B cell (primary cell): ENCODE measurements around the gene WWP2. TPM values are rescaled to one million over a fixed set of nuclear protein-coding genes. Genes with fewer than 3 reads are reported as not detected.

Experiments used
- ATAC-seq: fragments of 200-7000 bp; cut with Tn5 transposase; one replicate; pipeline ENCODE4 v1.10.0; 2021; ENCODE audit warnings: low read depth, mild to moderate bottlenecking, moderate number of reproducible peaks, moderate library complexity
- CTCF ChIA-PET: fragments of 350-600 bp; sonication (Branson Sonifier 250); formaldehyde crosslinking; loops from one replicate; lab custom pipeline; 2021; ENCODE audit warnings: antibody characterized with exemption, inconsistent platforms; lab: Charles Lee
- POLR2A ChIA-PET: fragments of 350-600 bp; sonication (Branson Sonifier 250); formaldehyde crosslinking; loops from one replicate; lab custom pipeline; 2021; ENCODE audit warnings: antibody characterized with exemption; lab: Charles Lee
- DNase-seq: peaks from one replicate; pipeline ENCODE4 v3.0.0; 2013
- H2AFZ ChIP-seq: 2 replicates; pipeline ENCODE4 v1.6.1; 2012; ENCODE audit warnings: mild to moderate bottlenecking, low read depth, low read length; ENCODE audit not compliant: insufficient read depth, poor library complexity, severe bottlenecking
- H3K27ac ChIP-seq, 2 donors: 1 replicate in 1 of 2; 2 replicates in 1 of 2; pipeline ENCODE4 v1.5.1; 2012 to 2013; ENCODE audit warnings: low read length in 2 of 2, mild to moderate bottlenecking in 2 of 2, moderate library complexity in 1 of 2
- H3K27me3 ChIP-seq, 4 experiments: fragments of 200-600 bp in 1 of 4; sonication (generic) in 1 of 4; replicated peaks in 1 of 4; 1 replicate in 2 of 4; 2 replicates in 2 of 4; pipeline versions ENCODE4 v1.6.1 to v1.7.0; 2013 to 2016; ENCODE audit warnings: low read length in 3 of 4, mild to moderate bottlenecking in 2 of 4, mixed read lengths in 1 of 4, moderate library complexity in 1 of 4; ENCODE audit not compliant: insufficient read depth in 4 of 4, control insufficient read depth in 3 of 4; ENCODE audit errors: control extremely low read depth in 1 of 4
- H3K36me3 ChIP-seq, 2 experiments: replicated peaks in 1 of 2; 1 replicate in 1 of 2; 2 replicates in 1 of 2; pipeline versions ENCODE4 v1.6.1 to v1.7.1; 2013; ENCODE audit warnings: low read length in 1 of 2; ENCODE audit not compliant: insufficient read depth in 2 of 2, control insufficient read depth in 1 of 2; ENCODE audit errors: control extremely low read depth in 1 of 2, extremely low read depth in 1 of 2
- H3K4me1 ChIP-seq, 2 donors: fragments of 200-600 bp in 1 of 2; sonication (generic) in 1 of 2; 1 replicate in 1 of 2; 2 replicates in 1 of 2; pipeline versions ENCODE4 v1.5.1 to v1.6.1; 2013 to 2017; ENCODE audit warnings: low read length in 2 of 2; ENCODE audit not compliant: control insufficient read depth in 2 of 2, insufficient read depth in 2 of 2
- H3K4me2 ChIP-seq: replicated peaks from 2 replicates; pipeline ENCODE3; 2012; ENCODE audit warnings: mild to moderate bottlenecking, low read depth, low read length; ENCODE audit not compliant: poor library complexity, severe bottlenecking
- H3K4me3 ChIP-seq, 5 experiments: fragments of 200-600 bp in 1 of 5; sonication (generic) in 1 of 5; 1 replicate in 3 of 5; 2 replicates in 2 of 5; pipeline versions ENCODE4 v1.5.1 to v1.7.0; 2011 to 2016; ENCODE audit warnings: low read length in 4 of 5, mild to moderate bottlenecking in 4 of 5, low read depth in 2 of 5, control low read depth in 1 of 5, moderate library complexity in 1 of 5; ENCODE audit not compliant: insufficient read depth in 1 of 5; ENCODE audit errors: control extremely low read depth in 1 of 5, extremely low read depth in 1 of 5
- H3K79me2 ChIP-seq: fragments of 200-600 bp; sonication (generic); one replicate; pipeline ENCODE4 v1.6.0; 2016; ENCODE audit warnings: low read length; ENCODE audit not compliant: control insufficient read depth, insufficient read depth
- H3K9ac ChIP-seq: fragments of 200-600 bp; sonication (generic); 2 replicates; pipeline ENCODE4 v1.6.1; 2017; ENCODE audit warnings: mild to moderate bottlenecking, low read length, moderate library complexity
- H3K9me3 ChIP-seq, 3 donors: one replicate each; pipeline versions ENCODE4 v1.6.1 to v1.7.1; 2013; ENCODE audit warnings: low read length in 2 of 3; ENCODE audit not compliant: control insufficient read depth in 2 of 3, insufficient read depth in 1 of 3; ENCODE audit errors: control extremely low read depth in 1 of 3
- H4K20me1 ChIP-seq: 2 replicates; pipeline ENCODE4 v1.6.0; 2012; ENCODE audit warnings: mild to moderate bottlenecking, low read length; ENCODE audit not compliant: insufficient read depth, control insufficient read depth, poor library complexity, severe bottlenecking
- H3K27ac Mint-ChIP-seq: one replicate; pipeline ENCODE4 v1.8.0; 2021; ENCODE audit warnings: mixed read lengths
- H3K27me3 Mint-ChIP-seq: one replicate; pipeline ENCODE4 v1.8.0; 2021; ENCODE audit warnings: mixed read lengths
- H3K4me1 Mint-ChIP-seq: one replicate; pipeline ENCODE4 v1.8.0; 2021; ENCODE audit warnings: mixed read lengths
- H3K4me3 Mint-ChIP-seq: one replicate; pipeline ENCODE4 v1.8.0; 2021; ENCODE audit warnings: mixed read lengths
- H3K9me3 Mint-ChIP-seq: one replicate; pipeline ENCODE4 v1.8.0; 2022; ENCODE audit warnings: mixed read lengths; ENCODE audit not compliant: insufficient read depth
- CTCF ChIP-seq: fragments of 200-600 bp; IDR thresholded peaks from one replicate; pipeline ENCODE4 v1.8.0; 2022; ENCODE audit warnings: antibody characterized with exemption, mild to moderate bottlenecking
- EZH2 ChIP-seq: IDR thresholded peaks from 2 replicates; pipeline ENCODE4 v1.6.1; 2012; ENCODE audit warnings: borderline replicate concordance, low read depth, mild to moderate bottlenecking, moderate library complexity, low read length; ENCODE audit not compliant: insufficient read depth, poor library complexity, severe bottlenecking
- WGBS: methylation state at CpG from one replicate; pipeline ENCODE4 v1.1.5; 2013; ENCODE audit warnings: missing lambda C conversion rate; ENCODE audit not compliant: insufficient coverage; 5-methylcytosine and 5-hydroxymethylcytosine counted together
- intact Hi-C: fragments of 100-400 bp; cut with micrococcal nuclease; formaldehyde crosslinking; loops from one replicate; pipeline ENCODE4 v1.10.0; 2022
- polyA plus RNA-seq: library from polyadenylated mRNA; depleted of rRNA; stranded (reverse); fragments of >200 nt; gene quantifications from 2 replicates; pipeline ENCODE4 v1.2.3, GENCODE V29; 2012
- total RNA-seq, 2 donors: library from RNA; stranded (reverse); fragments of 120-200 nt in 1 of 2; gene quantifications; 1 replicate in 1 of 2; 2 replicates in 1 of 2; pipeline versions ENCODE4 v1.2.3 to v1.2.4, GENCODE V29; 2013 to 2022

The WWP2 gene
- total and polyA plus RNA-seq, 2 donors (not counting 1 experiment from before 2014, with no cell fraction given): 33.4 to 105 TPM

- H3K36me3 ChIP-seq: peaks cover 0 to 25% of the 10 kb centered on the region in 2 experiments
- Mint-ChIP-seq H3K4me1 (no peaks in the 10 kb centered on the region), H3K27me3 (no peaks in the 10 kb centered on the region), H3K9me3 (no peaks in the 10 kb centered on the region), H3K27ac (no peak overlapping the region), H3K4me3 (no peak overlapping the region)
- whole genome bisulfite sequencing: 100% methylated on average over 2 of the region's 2 CpGs
- H3K4me3 ChIP-seq: no peak overlapping the region
- DNase-seq (no peak), ATAC-seq (no peak)
- no peak overlapping the region for H3K4me2 ChIP-seq
- intact Hi-C loops: no loop called here
- H3K9ac ChIP-seq: no peak overlapping the region
- H3K79me2 ChIP-seq: no peaks in the 10 kb centered on the region
- no peak overlapping the region for H3K27ac ChIP-seq
- H3K4me1 ChIP-seq: no peaks in the 10 kb centered on the region
- no peak overlapping the region for H2AFZ ChIP-seq
- ChIA-PET POLR2A (no interaction called here), CTCF (no interaction called here)
- H3K9me3 ChIP-seq: no peaks in the 10 kb centered on the region
- H4K20me1 ChIP-seq: no peaks in the 10 kb centered on the region
- no peaks in the 10 kb centered on the region for H3K27me3 ChIP-seq
- TF ChIP-seq CTCF (no peak), EZH2 (no peak)
Measured at GRCh38 chr16:69921127-69921526, 159.0 kb downstream of the WWP2 start.

GRCh38 chr16:69922200-69922599, 160.1 kb downstream of the WWP2 start:
- no peaks in the 10 kb centered on the region for H3K4me1 ChIP-seq
- TF ChIP-seq EZH2 (no peak), CTCF (no peak)
- H4K20me1 ChIP-seq: no peaks in the 10 kb centered on the region
- no peaks in the 10 kb centered on the region for H3K9me3 Mint-ChIP-seq
- H3K27me3 ChIP-seq: no peaks in the 10 kb centered on the region
- H3K27ac ChIP-seq: no peak overlapping the region
- H3K4me1 Mint-ChIP-seq: no peaks in the 10 kb centered on the region
- H3K4me3 Mint-ChIP-seq: no peak overlapping the region
- no peak for DNase-seq
- no peak overlapping the region for H3K4me3 ChIP-seq
- CTCF ChIA-PET: interaction anchor here (1.1 kb wide), 1 partner anchor 8 kb away, joined by 3 read pairs; no protein-coding TSS in a partner anchor
- H3K27ac Mint-ChIP-seq: no peak overlapping the region
- intact Hi-C loops: no loop called here
- H3K27me3 Mint-ChIP-seq: no peaks in the 10 kb centered on the region
- H3K9me3 ChIP-seq: no peaks in the 10 kb centered on the region
- no peak overlapping the region for H2AFZ ChIP-seq
- H3K79me2 ChIP-seq: no peaks in the 10 kb centered on the region
- H3K9ac ChIP-seq: no peak overlapping the region
- WGBS: no CpG with 5 or more reads among the region's 6 CpGs
- H3K4me2 ChIP-seq: no peak overlapping the region
- no peak for ATAC-seq
- POLR2A ChIA-PET: no interaction called here
- H3K36me3 ChIP-seq: peaks cover 0 to 33% of the 10 kb centered on the region in 2 experiments
